Body of pancreas (tissue), 4 donors: Measurements from ENCODE around the gene OLA1. TPM values are rescaled to one million over a fixed set of nuclear protein-coding genes. Genes with fewer than 3 reads are reported as not detected.

Source experiments
- ATAC-seq: fragments of 150-250 bp; one replicate; pipeline ENCODE4 v1.9.1; 2016
- DNase-seq, 4 donors: peaks; one replicate each; pipeline ENCODE4 v3.0.0-alpha.2; 2019
- H3K27ac ChIP-seq, 4 donors: fragments of 200-600 bp; sonication (generic); 1 replicate in 3 of 4; 2 replicates in 1 of 4; pipeline versions ENCODE4 v1.5.1 to v1.6.1; 2016 to 2019; ENCODE audit warnings: mild to moderate bottlenecking in 1 of 4, mixed read lengths in 1 of 4, moderate library complexity in 1 of 4
- H3K27me3 ChIP-seq, 2 donors: fragments of 200-600 bp; sonication (generic); one replicate each; pipeline ENCODE4 v1.6.0; 2016; ENCODE audit warnings: mild to moderate bottlenecking in 1 of 2
- H3K36me3 ChIP-seq, 2 donors: fragments of 200-600 bp; sonication (generic); replicated peaks in 1 of 2; 2 replicates each; pipeline ENCODE4 v1.5.1; 2016; ENCODE audit warnings: low read depth in 2 of 2; ENCODE audit not compliant: insufficient read depth in 1 of 2
- H3K4me1 ChIP-seq: fragments of 200-600 bp; sonication (generic); one replicate; pipeline ENCODE4 v1.6.0; 2016
- H3K4me3 ChIP-seq, 2 donors: fragments of 200-600 bp; sonication (generic); 1 replicate in 1 of 2; 2 replicates in 1 of 2; pipeline ENCODE4 v1.5.1; 2016 to 2019
- H3K9me3 ChIP-seq, 3 donors: fragments of 200-600 bp; sonication (generic); 1 replicate in 2 of 3; 2 replicates in 1 of 3; pipeline ENCODE4 v1.5.1; 2016
- CTCF ChIP-seq, 7 experiments: fragments of 450-650 bp in 4 of 7; fragments of 200-600 bp in 3 of 7; sonication (generic) in 3 of 7; IDR thresholded peaks; one replicate each; pipeline ENCODE4 v1.5.1; 2016 to 2019; ENCODE audit warnings: antibody characterized with exemption in 7 of 7
- POLR2A ChIP-seq, 3 donors: fragments of 450-650 bp; IDR thresholded peaks; one replicate each; pipeline ENCODE4 v1.6.1; 2016; ENCODE audit warnings: antibody characterized with exemption in 3 of 3, mild to moderate bottlenecking in 2 of 3
- WGBS, 2 donors: methylation state at CpG; one replicate each; pipeline ENCODE4 v1.1.5; 2017; 5-methylcytosine and 5-hydroxymethylcytosine counted together
- intact Hi-C: fragments of 100-400 bp; cut with DNase I; formaldehyde crosslinking; loops from one replicate; pipeline ENCODE4 v1.15.1; 2023
- total RNA-seq, 2 donors: library from RNA; depleted of rRNA; stranded (reverse); fragments of >200 nt; gene quantifications; one replicate each; pipeline ENCODE4 v1.1.0, GENCODE V29; 2016

The OLA1 gene
- total RNA-seq, 2 donors from 2014 or later: 17.8 to 43.3 TPM

GRCh38 chr2:174062934-174063333, 185.4 kb downstream of the OLA1 start:
- no peaks in the 10 kb centered on the region for H3K27me3 ChIP-seq
- no peaks in the 10 kb centered on the region for H3K36me3 ChIP-seq
- 78 to 82% methylated on average over 7 of the region's 7 CpGs for WGBS, 2 donors
- no peak overlapping the region for H3K4me3 ChIP-seq
- no peaks in the 10 kb centered on the region for H3K9me3 ChIP-seq
- no peaks in the 10 kb centered on the region for H3K4me1 ChIP-seq
- no peak for TF ChIP-seq CTCF (IDR thresholded peaks at IDR 0.05)
- no peak for TF ChIP-seq POLR2A (IDR thresholded peaks at IDR 0.05)
- ATAC-seq (no peak), DNase-seq (no peak)
- intact Hi-C loops: no loop called here
- no peak overlapping the region for H3K27ac ChIP-seq

GRCh38 chr2:174059884-174060244, 188.5 kb downstream of the OLA1 start:
- no peak for TF ChIP-seq POLR2A (IDR thresholded peaks at IDR 0.05)
- no peak for TF ChIP-seq CTCF (IDR thresholded peaks at IDR 0.05)
- no peak for DNase-seq
- Histone ChIP-seq H3K27ac (no peak overlapping the region), H3K9me3 (no peaks in the 10 kb centered on the region), H3K4me3 (no peak overlapping the region), H3K27me3 (no peaks in the 10 kb centered on the region), H3K4me1 (no peaks in the 10 kb centered on the region), H3K36me3 (no peaks in the 10 kb centered on the region)
- intact Hi-C loops: no loop called here
- no peak for ATAC-seq
- 96 to 100% methylated on average over 2 to 3 of the region's 3 CpGs for WGBS, 2 donors

GRCh38 chr2:174059178-174059883, 189.0 kb downstream of the OLA1 start:
- TF ChIP-seq CTCF (IDR thresholded peaks at IDR 0.05) (no peak), POLR2A (IDR thresholded peaks at IDR 0.05) (no peak)
- no peaks in the 10 kb centered on the region for H3K36me3 ChIP-seq
- intact Hi-C loops: no loop called here
- ATAC-seq (no peak), DNase-seq (no peak)
- H3K4me1 ChIP-seq: no peaks in the 10 kb centered on the region
- no peak overlapping the region for H3K27ac ChIP-seq
- no peaks in the 10 kb centered on the region for H3K27me3 ChIP-seq
- WGBS, 2 donors: 75 to 89% methylated on average over 6 of the region's 6 CpGs
- H3K4me3 ChIP-seq: no peak overlapping the region
- no peaks in the 10 kb centered on the region for H3K9me3 ChIP-seq

- no peaks in the 10 kb centered on the region for H3K36me3 ChIP-seq
- no peaks in the 10 kb centered on the region for H3K9me3 ChIP-seq
- intact Hi-C loops: no loop called here
- TF ChIP-seq POLR2A (IDR thresholded peaks at IDR 0.05) (no peak), CTCF (IDR thresholded peaks at IDR 0.05) (no peak)
- H3K4me1 ChIP-seq: no peaks in the 10 kb centered on the region
- no peak overlapping the region for H3K4me3 ChIP-seq
- no peak overlapping the region for H3K27ac ChIP-seq
- WGBS, 2 donors: 83 to 100% methylated on average over 1 of the region's 1 CpG
- DNase-seq (no peak), ATAC-seq (no peak)
- no peaks in the 10 kb centered on the region for H3K27me3 ChIP-seq
Measured at GRCh38 chr2:174058456-174058855, 189.9 kb downstream of the OLA1 start.

GRCh38 chr2:174058026-174058425, 190.3 kb downstream of the OLA1 start:
- Histone ChIP-seq H3K4me1 (no peaks in the 10 kb centered on the region), H3K9me3 (no peaks in the 10 kb centered on the region), H3K36me3 (no peaks in the 10 kb centered on the region), H3K27ac (no peak overlapping the region), H3K27me3 (no peaks in the 10 kb centered on the region), H3K4me3 (no peak overlapping the region)
- TF ChIP-seq POLR2A (IDR thresholded peaks at IDR 0.05) (no peak), CTCF (IDR thresholded peaks at IDR 0.05) (no peak)
- DNase-seq (no peak), ATAC-seq (no peak)
- intact Hi-C loops: no loop called here
- 23 to 43% methylated on average over 2 of the region's 2 CpGs for WGBS, 2 donors
